GM19324 (cell line): ENCODE data around the gene HS6ST3.

ENCODE experiments used
- ATAC-seq: cut with Tn5 transposase; IDR thresholded peaks from one replicate; pipeline ENCODE4 v1.9.1; 2021; ENCODE audit warnings: mild to moderate bottlenecking, moderate library complexity; ENCODE audit not compliant: unreplicated experiment, low FRiP score

HS6ST3 gene

DNA sequence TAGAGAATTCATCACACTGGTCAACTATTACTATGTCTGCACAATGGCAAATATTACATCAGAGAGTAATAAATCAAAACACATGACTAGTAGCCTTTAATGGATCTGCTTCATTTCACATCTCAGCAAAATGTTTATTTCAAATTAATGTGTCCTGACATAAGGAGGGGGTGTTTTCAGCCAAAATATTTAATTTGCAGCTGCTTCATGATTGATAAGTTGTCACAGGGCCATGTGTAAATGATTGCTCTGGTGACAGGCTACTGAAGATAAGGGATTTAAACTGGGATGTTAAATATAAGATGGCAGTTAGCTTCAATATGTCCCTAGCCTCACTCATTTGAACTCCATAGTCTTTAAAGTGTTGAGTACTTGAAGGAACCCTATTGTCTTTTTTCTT, 601.1 kb downstream of the HS6ST3 start:
- no peak for ATAC-seq

DNA sequence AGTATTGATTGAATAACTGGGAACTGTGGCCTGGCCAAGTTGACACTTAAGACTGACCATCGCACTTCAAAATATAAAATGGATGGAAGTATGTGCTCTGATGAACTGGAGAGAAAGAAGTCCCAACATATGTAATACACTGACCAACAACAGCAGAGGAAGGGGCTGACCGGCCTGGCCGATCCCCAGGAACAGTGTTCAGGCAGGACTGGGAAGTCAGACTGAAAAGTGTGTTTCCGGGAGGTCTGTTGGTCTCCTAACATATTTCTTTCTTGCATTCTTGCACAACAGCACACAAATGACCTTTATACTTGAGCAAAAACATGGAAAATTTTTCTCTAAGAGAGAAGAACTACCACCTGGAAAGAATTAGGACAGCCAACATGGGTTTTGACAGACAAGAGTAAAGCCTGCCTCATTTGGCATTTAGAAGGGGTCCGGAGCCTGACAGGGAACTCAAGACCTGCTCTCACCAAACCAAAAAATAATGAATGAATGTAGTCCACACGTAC, 606.5 kb downstream of the HS6ST3 start:
- ATAC-seq, result no peak

GRCh38 chr13:96700657-96701056, 610.8 kb downstream of the HS6ST3 start:
- ATAC-seq, result no peak

GRCh38 chr13:96707146-96707545, 617.2 kb downstream of the HS6ST3 start:
- ATAC-seq, result no peak

DNA sequence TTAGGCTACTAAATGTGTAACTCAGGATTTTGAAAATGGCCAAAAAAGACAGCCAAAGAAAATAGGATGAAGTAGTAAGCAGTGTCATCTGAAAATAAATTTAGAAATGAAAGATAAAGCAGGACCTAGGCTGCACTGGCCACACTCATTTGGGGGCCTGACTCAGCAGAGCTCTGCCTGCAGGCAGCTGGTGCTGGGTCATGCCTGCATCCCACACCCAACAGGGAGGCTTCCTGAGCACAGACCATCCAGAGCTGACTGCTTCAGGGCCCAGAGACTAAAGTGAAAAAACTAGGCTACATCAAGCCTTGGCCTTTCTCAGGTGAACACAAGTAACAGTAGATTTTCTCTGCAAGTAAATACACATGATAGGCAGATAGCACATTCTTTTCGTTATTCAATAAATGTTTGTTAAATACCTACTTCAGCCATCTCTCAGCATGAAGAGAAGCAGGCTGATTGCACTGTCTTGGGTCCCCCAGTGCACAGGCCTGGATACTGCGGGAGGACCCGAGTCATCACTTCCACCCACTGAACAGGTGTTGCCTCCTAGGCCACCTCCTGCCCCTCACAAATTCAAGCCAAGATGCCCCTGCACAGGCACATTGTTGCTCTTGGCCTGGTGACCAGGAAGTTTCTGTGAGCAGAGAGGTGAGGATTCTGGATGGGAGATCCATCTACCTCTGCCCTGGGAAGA, 620.4 kb downstream of the HS6ST3 start:
- ATAC-seq, result no peak

DNA sequence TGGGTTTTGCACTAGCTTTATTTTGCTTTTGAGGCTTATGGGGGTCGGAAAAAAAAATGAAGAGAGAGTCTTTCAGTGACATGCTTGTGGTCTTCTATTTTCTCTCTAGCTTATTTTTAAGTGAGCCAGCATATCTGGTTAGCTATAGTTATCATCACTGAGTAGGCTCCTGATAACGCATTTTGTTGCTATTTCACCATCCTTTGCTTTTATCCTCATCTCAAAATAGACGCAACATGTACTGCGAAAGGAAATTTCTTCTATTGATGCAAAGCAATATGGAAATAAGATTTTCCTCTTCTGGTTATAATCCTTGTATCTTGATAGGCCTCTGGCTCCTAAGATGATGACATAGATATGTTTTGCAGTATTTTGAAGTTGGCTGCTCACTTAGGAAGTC, 630.5 kb downstream of the HS6ST3 start:
- no peak for ATAC-seq

GRCh38 chr13:96726651-96727050, 636.7 kb downstream of the HS6ST3 start:
- no peak for ATAC-seq

DNA sequence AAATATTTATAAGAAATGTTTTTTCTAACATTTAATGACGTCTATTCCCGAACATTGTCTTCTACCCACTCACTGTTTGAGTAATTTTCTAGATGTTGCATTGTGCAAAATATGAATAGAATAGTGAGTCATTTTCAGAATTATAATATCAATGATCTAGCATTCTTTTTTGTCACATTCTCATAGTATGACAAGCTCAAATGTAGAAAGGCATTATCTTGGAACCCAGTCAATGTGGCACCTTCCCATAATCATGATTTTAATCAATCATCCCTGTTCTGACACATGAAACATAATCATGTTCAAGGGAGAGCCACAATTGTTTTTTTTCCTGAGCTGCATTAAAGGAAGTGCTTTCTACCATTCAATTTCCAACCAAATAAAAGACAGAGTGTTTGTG, 638.6 kb downstream of the HS6ST3 start:
- no peak for ATAC-seq

- no peak for ATAC-seq
These were observed 640.8 kb downstream of the HS6ST3 start for GRCh38 chr13:96730676-96731075.

GRCh38 chr13:96734499-96734898, 644.6 kb downstream of the HS6ST3 start:
- ATAC-seq, result no peak

GRCh38 chr13:96741779-96742178, 651.9 kb downstream of the HS6ST3 start:
- no peak for ATAC-seq

- ATAC-seq, result no peak
These were observed 653.6 kb downstream of the HS6ST3 start for GRCh38 chr13:96743296-96744089.

GRCh38 chr13:96744367-96745331, 654.7 kb downstream of the HS6ST3 start:
- no peak for ATAC-seq

DNA sequence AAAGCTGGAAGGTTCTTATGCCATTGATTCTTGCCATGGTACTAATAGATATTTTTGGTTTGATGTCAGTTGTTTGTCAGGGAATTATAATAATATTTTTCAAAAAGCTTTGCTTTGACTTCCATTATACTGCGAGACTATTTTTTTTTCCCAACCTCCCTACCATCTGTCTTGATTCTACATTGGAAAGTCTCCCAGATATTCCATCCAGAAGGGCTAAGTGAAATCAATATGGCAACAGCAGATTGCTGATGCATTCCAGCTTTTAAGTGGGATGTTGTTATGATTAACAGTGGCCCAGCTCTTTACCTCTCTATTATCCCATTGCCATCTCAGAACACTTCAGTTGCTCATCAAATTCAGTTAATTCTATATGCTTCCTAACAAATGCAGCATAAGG, 657.0 kb downstream of the HS6ST3 start:
- ATAC-seq, result no peak

DNA sequence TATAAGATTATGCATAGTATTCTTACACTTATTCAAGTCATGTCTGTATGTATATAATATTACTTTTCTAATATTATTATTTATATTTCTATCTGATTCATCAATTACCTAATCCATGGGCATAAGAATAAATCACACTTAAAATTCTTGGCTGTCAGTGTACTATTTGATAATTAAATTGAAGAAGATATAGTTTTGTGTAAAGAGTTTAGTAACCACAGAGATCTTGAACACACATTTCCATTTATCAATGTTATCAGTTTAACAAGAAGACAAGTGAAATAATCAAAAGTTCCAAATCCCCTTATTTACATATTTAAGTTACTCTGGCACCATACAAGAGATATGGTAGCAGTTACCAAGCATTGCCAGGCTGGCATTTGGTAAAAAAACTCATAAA, 659.9 kb downstream of the HS6ST3 start:
- ATAC-seq, result no peak

DNA sequence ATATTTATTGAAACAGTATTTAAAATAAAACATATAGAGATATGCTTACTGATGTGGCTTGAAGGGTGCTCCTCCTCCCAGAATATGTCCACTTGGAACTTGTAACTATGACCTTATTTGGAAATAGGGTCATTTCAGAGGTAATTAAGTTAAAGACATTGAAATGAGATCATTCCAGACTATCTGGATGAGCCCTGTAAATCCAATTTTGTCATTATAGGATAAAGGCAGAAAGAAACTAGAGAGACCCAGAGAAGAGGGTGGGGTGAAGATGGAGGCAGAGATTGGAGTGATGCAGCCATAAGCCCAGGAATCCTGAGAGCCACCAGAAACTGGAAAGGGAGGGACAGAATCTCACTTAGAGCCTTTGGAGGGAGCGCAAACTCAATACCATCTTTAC, 661.2 kb downstream of the HS6ST3 start:
- ATAC-seq, result no peak

GRCh38 chr13:96762876-96763275, 673.0 kb downstream of the HS6ST3 start:
- ATAC-seq, result no peak

- no peak for ATAC-seq
These were observed 676.4 kb downstream of the HS6ST3 start for GRCh38 chr13:96766306-96766705.

DNA sequence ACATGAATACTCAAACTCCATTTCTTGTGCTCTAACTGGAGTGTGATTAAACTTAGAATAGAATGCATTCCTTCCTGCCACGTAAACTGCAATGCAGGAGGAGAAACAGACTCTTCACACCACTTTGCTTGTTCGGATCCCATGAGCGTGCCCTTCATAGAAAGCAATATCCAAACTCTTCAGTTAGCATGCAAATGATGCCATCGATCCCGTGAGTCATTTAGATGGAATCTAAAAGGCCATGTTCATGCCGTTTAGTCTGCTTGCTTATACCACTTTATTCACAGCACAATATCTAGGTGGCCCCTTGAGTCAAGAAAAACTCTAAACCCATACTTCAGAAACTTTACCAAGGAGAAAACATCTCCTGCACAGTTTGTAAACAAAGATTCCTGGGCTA, 678.6 kb downstream of the HS6ST3 start:
- no peak for ATAC-seq

- no peak for ATAC-seq
These were observed 680.0 kb downstream of the HS6ST3 start for GRCh38 chr13:96769874-96770273.
